Tibial artery (tissue), 4 donors: Measurements from ENCODE around the gene APOL1.
"Not testable (repeated sequence)": the region's sequence is repeated elsewhere in the genome, so short reads cannot be mapped to it uniquely, and the experiment has no call there.

Experiments
- DNase-seq, 2 donors: peaks; one replicate each; pipeline ENCODE4 v3.0.0-alpha.2; 2019
- H3K27ac ChIP-seq, 2 donors: fragments of 200-600 bp; sonication (generic) in 1 of 2; 1 replicate in 1 of 2; 2 replicates in 1 of 2; pipeline ENCODE4 v1.5.1; 2018 to 2019; ENCODE audit warnings: mild to moderate bottlenecking in 1 of 2
- H3K27me3 ChIP-seq, 2 donors: fragments of 200-600 bp; sonication (generic) in 1 of 2; one replicate each; pipeline versions ENCODE4 v1.5.1 to v1.6.0; 2016 to 2019
- H3K36me3 ChIP-seq, 3 donors: fragments of 200-600 bp; sonication (generic) in 2 of 3; one replicate each; pipeline ENCODE4 v1.5.1; 2016 to 2019; ENCODE audit warnings: mild to moderate bottlenecking in 2 of 3
- H3K4me1 ChIP-seq, 4 donors: fragments of 200-600 bp; sonication (generic) in 2 of 4; 1 replicate in 3 of 4; 2 replicates in 1 of 4; pipeline ENCODE4 v1.5.1; 2016 to 2019
- H3K4me3 ChIP-seq, 2 donors: fragments of 200-600 bp; sonication (generic) in 1 of 2; 1 replicate in 1 of 2; 2 replicates in 1 of 2; pipeline ENCODE4 v1.5.1; 2018 to 2019; ENCODE audit warnings: mild to moderate bottlenecking in 2 of 2
- H3K9me3 ChIP-seq, 3 donors: fragments of 200-600 bp; sonication (generic) in 1 of 3; one replicate each; pipeline ENCODE4 v1.5.1; 2016 to 2019
- CTCF ChIP-seq, 2 experiments: fragments of 200-600 bp in 1 of 2; fragments of 450-650 bp in 1 of 2; IDR thresholded peaks; one replicate each; pipeline ENCODE4 v1.5.1; 2017 to 2019; ENCODE audit warnings: antibody characterized with exemption in 2 of 2, mild to moderate bottlenecking in 1 of 2, moderate library complexity in 1 of 2
- intact Hi-C: fragments of 100-400 bp; cut with DNase I; formaldehyde crosslinking; loops from one replicate; pipeline ENCODE4 v1.15.0; 2023; ENCODE audit warnings: low total_unique reads

APOL1 gene

GRCh38 chr22:36253523-36254490 lies 874 bp downstream of the APOL1 start:
- Histone ChIP-seq H3K27ac (peak overlapping the region; percentile 65 to 67), H3K27me3 (no peaks in the 10 kb centered on the region), H3K4me3 (peak overlapping the region; percentile 37 to 51), H3K36me3 (no peaks in the 10 kb centered on the region), H3K9me3 (no peaks in the 10 kb centered on the region), H3K4me1 (peaks cover 0 to 22% (median 16%) of the 10 kb centered on the region in 4 donors)
- TF ChIP-seq CTCF (IDR thresholded peaks at IDR 0.05), result no peak
- peak in 1 of 2 donors; percentile 61 for DNase-seq
- intact Hi-C loops, result no loop called here

GRCh38 chr22:36255572-36255971 lies 2.6 kb downstream of the APOL1 start:
- not testable (repeated sequence) for H3K4me3 ChIP-seq, H3K27ac ChIP-seq, H3K9me3 ChIP-seq, H3K36me3 ChIP-seq, DNase-seq, H3K27me3 ChIP-seq
- H3K4me1 ChIP-seq, result peaks cover 0 to 22% (median 16%) of the 10 kb centered on the region in 4 donors
- intact Hi-C loops, result loop anchor here (5.0 kb wide), 1 partner anchor 53 kb away; the partner anchor contains the start of gene APOL4

- Histone ChIP-seq H3K4me1 (peaks cover 0 to 22% (median 16%) of the 10 kb centered on the region in 4 donors), H3K36me3 (peaks cover 0 to 5% (median 0%) of the 10 kb centered on the region in 3 donors), H3K27me3 (no peaks in the 10 kb centered on the region), H3K27ac (no peak overlapping the region), H3K4me3 (no peak overlapping the region), H3K9me3 (no peaks in the 10 kb centered on the region)
- intact Hi-C loops, result loop anchor here (5.0 kb wide), 1 partner anchor 54 kb away; the partner anchor contains the start of gene APOL4
- no peak for TF ChIP-seq CTCF (IDR thresholded peaks at IDR 0.05)
- DNase-seq, result no peak
These were observed 3.5 kb downstream of the APOL1 start for GRCh38 chr22:36256478-36256877.

GRCh38 chr22:36257308-36257707 lies 4.4 kb downstream of the APOL1 start:
- Histone ChIP-seq H3K4me1 (peaks cover 0 to 22% (median 16%) of the 10 kb centered on the region in 4 donors), H3K36me3 (peaks cover 0 to 9% (median 4%) of the 10 kb centered on the region in 3 donors), H3K27me3 (no peaks in the 10 kb centered on the region), H3K9me3 (no peaks in the 10 kb centered on the region), H3K27ac (no peak overlapping the region), H3K4me3 (no peak overlapping the region)
- intact Hi-C loops, result loop anchor here (5.0 kb wide), 1 partner anchor 55 kb away; the partner anchor contains the start of gene APOL4
- no peak for DNase-seq
- TF ChIP-seq CTCF (IDR thresholded peaks at IDR 0.05), result no peak

GRCh38 chr22:36257948-36258670 lies 5.2 kb downstream of the APOL1 start:
- TF ChIP-seq CTCF (IDR thresholded peaks at IDR 0.05), result no peak
- Histone ChIP-seq H3K27ac (no peak overlapping the region), H3K4me1 (peaks cover 0 to 22% (median 14%) of the 10 kb centered on the region in 4 donors), H3K9me3 (no peaks in the 10 kb centered on the region), H3K36me3 (peaks cover 0 to 14% (median 4%) of the 10 kb centered on the region in 3 donors), H3K4me3 (no peak overlapping the region), H3K27me3 (no peaks in the 10 kb centered on the region)
- no peak for DNase-seq
- intact Hi-C loops, result loop anchor here (5.0 kb wide), 1 partner anchor 56 kb away; the partner anchor contains the start of gene APOL4
